Glutamatergic neuron (in vitro differentiated cells): Measurements from ENCODE around the gene CNNM3. TPM values are rescaled to one million over a fixed set of nuclear protein-coding genes. Genes with fewer than 3 reads are reported as not detected.

ENCODE experiments used
- DNase-seq: peaks from one replicate; pipeline ENCODE4 v3.0.0; 2022
- H3K27ac Mint-ChIP-seq: one replicate; pipeline ENCODE4 v1.8.0; 2020; ENCODE audit warnings: mild to moderate bottlenecking, mixed read lengths, inconsistent platforms; ENCODE audit not compliant: unreplicated experiment
- H3K27me3 Mint-ChIP-seq: one replicate; pipeline ENCODE4 v1.8.0; 2020; ENCODE audit warnings: mild to moderate bottlenecking, moderate library complexity, mixed read lengths, inconsistent platforms; ENCODE audit not compliant: unreplicated experiment
- H3K36me3 Mint-ChIP-seq: one replicate; pipeline ENCODE4 v1.8.0; 2020; ENCODE audit warnings: mild to moderate bottlenecking, mixed read lengths, inconsistent platforms; ENCODE audit not compliant: unreplicated experiment
- H3K4me1 Mint-ChIP-seq: one replicate; pipeline ENCODE4 v1.8.0; 2020; ENCODE audit warnings: mild to moderate bottlenecking, low read depth, mixed read lengths, inconsistent platforms; ENCODE audit not compliant: unreplicated experiment
- H3K4me3 Mint-ChIP-seq: one replicate; pipeline ENCODE4 v1.8.0; 2020; ENCODE audit warnings: mild to moderate bottlenecking, mixed read lengths, inconsistent platforms; ENCODE audit not compliant: unreplicated experiment
- H3K9me3 Mint-ChIP-seq: one replicate; pipeline ENCODE4 v1.8.0; 2020; ENCODE audit warnings: mild to moderate bottlenecking, moderate library complexity, mixed read lengths, inconsistent platforms; ENCODE audit not compliant: unreplicated experiment
- total RNA-seq: library from RNA; stranded (reverse); fragmentation: NEBNext Ultra II Directional; extraction: Animal tissue kit (Norgen Biotek cat#: 25700); gene quantifications from one replicate; pipeline ENCODE4 v1.2.1, GENCODE V29; 2021; ENCODE audit not compliant: unreplicated experiment
- TF ChIP-seq, protein P1 (sequence below): fragments of 200-600 bp; sonication (generic); IDR thresholded peaks from one replicate; pipeline ENCODE4 v1.5.0; 2021; ENCODE audit not compliant: partially characterized antibody, unreplicated experiment

CNNM3 gene
- total RNA-seq, 1 donor from 2014 or later = 22.3 TPM

DNA sequence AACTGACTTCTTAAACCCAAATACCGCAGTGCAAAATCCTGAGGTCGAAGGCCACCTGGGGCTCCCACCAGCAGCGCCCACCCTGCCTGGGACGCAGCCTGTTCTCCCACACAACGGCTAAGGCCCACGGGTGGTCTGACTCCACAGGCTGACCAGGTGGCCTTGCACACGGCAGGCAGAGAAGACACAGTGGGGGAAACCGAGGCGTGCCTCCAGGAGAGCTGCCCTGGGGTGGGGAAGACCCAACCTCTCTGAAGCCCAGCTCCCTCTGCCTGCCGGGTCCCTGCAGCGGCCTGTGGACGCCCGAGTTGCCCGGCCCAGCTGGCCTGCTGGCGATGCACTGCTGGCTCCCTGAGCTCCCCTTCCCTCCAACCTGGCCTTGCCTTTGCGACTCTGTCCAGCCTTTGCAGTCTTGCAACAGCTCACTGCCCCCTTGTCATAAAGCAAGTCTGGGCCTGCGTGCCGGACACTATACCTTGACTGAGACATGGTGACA, 63.5 kb downstream of the CNNM3 start:
- H3K4me3 Mint-ChIP-seq = no peak overlapping the region
- peaks cover 9% of the 10 kb centered on the region for H3K9me3 Mint-ChIP-seq
- TF ChIP-seq, protein P1, sequence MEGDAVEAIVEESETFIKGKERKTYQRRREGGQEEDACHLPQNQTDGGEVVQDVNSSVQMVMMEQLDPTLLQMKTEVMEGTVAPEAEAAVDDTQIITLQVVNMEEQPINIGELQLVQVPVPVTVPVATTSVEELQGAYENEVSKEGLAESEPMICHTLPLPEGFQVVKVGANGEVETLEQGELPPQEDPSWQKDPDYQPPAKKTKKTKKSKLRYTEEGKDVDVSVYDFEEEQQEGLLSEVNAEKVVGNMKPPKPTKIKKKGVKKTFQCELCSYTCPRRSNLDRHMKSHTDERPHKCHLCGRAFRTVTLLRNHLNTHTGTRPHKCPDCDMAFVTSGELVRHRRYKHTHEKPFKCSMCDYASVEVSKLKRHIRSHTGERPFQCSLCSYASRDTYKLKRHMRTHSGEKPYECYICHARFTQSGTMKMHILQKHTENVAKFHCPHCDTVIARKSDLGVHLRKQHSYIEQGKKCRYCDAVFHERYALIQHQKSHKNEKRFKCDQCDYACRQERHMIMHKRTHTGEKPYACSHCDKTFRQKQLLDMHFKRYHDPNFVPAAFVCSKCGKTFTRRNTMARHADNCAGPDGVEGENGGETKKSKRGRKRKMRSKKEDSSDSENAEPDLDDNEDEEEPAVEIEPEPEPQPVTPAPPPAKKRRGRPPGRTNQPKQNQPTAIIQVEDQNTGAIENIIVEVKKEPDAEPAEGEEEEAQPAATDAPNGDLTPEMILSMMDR = no peak
- DNase-seq = no peak
- H3K27me3 Mint-ChIP-seq = peaks cover 9% of the 10 kb centered on the region
- no peaks in the 10 kb centered on the region for H3K36me3 Mint-ChIP-seq
- H3K4me1 Mint-ChIP-seq = peaks cover 20% of the 10 kb centered on the region
- H3K27ac Mint-ChIP-seq = no peak overlapping the region

- Mint-ChIP-seq H3K27ac (no peak overlapping the region), H3K27me3 (peaks cover 7% of the 10 kb centered on the region), H3K4me3 (no peak overlapping the region), H3K4me1 (peaks cover 11% of the 10 kb centered on the region), H3K9me3 (peaks cover 4% of the 10 kb centered on the region), H3K36me3 (no peaks in the 10 kb centered on the region)
- no peak for DNase-seq
- TF ChIP-seq, protein P1 = no peak
These were observed 64.8 kb downstream of the CNNM3 start for GRCh38 chr2:96880891-96881273.

GRCh38 chr2:96881349-96882195, 65.5 kb downstream of the CNNM3 start:
- Mint-ChIP-seq H3K27me3 (peaks cover 5% of the 10 kb centered on the region), H3K27ac (no peak overlapping the region), H3K4me3 (no peak overlapping the region), H3K36me3 (no peaks in the 10 kb centered on the region), H3K4me1 (peaks cover 9% of the 10 kb centered on the region), H3K9me3 (peaks cover 6% of the 10 kb centered on the region)
- TF ChIP-seq, protein P1 = no peak
- no peak for DNase-seq

DNA sequence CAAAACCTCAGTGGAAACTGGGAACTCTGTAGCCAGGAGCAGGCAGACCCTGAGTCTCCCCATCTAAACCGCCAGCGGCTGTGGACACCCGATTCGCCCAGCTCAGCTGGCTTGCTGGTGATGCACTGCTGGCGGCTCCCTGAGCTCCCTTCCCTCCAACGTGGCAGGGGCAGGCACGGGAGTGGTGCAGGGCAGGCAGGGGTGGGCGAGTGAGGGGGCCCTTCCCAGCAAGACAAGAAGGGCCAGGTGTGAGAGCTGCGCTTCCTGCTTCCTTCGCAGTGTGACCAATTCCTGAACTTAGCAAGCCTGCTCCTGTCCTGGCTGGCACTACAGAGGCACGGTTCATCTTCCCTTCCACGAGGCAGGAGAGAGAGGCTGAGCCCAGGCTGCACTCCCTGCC, 66.2 kb downstream of the CNNM3 start:
- Mint-ChIP-seq H3K27me3 (peaks cover 5% of the 10 kb centered on the region), H3K4me1 (peaks cover 9% of the 10 kb centered on the region), H3K27ac (no peak overlapping the region), H3K9me3 (peaks cover 6% of the 10 kb centered on the region), H3K36me3 (no peaks in the 10 kb centered on the region), H3K4me3 (no peak overlapping the region)
- TF ChIP-seq, protein P1 = no peak
- no peak for DNase-seq

- DNase-seq = no peak
- peaks cover 5% of the 10 kb centered on the region for H3K27me3 Mint-ChIP-seq
- no peaks in the 10 kb centered on the region for H3K36me3 Mint-ChIP-seq
- no peak overlapping the region for H3K27ac Mint-ChIP-seq
- TF ChIP-seq, protein P1 = no peak
- peaks cover 6% of the 10 kb centered on the region for H3K9me3 Mint-ChIP-seq
- H3K4me1 Mint-ChIP-seq = peaks cover 8% of the 10 kb centered on the region
- no peak overlapping the region for H3K4me3 Mint-ChIP-seq
These were observed 66.8 kb downstream of the CNNM3 start for GRCh38 chr2:96882906-96883305.
